GM23338 (cell line): ENCODE measurements around the gene DRD4. TPM values are rescaled to one million over a fixed set of nuclear protein-coding genes. Genes with fewer than 3 reads are reported as not detected.

ENCODE experiments used
- ATAC-seq: fragments of 200-7000 bp; cut with Tn5 transposase; 3 replicates; pipeline ENCODE4 v1.9.1; 2020
- DNase-seq: peaks from one replicate; pipeline ENCODE4 v3.0.0-alpha.2; 2015; ENCODE audit warnings: low spot score
- H2AFZ ChIP-seq: fragments of 200-600 bp; sonication (generic); 2 replicates; pipeline ENCODE4 v1.8.0; 2016; ENCODE audit warnings: antibody characterized with exemption, mild to moderate bottlenecking, moderate library complexity
- H3F3A ChIP-seq: fragments of 200-600 bp; sonication (generic); replicated peaks from 2 replicates; pipeline ENCODE4 v1.8.0; 2017; ENCODE audit warnings: antibody characterized with exemption, mixed run types, low read depth
- H3K27ac ChIP-seq: fragments of 200-600 bp; sonication (generic); 2 replicates; pipeline ENCODE4 v1.6.1; 2016; ENCODE audit warnings: low read depth
- H3K27me3 ChIP-seq: fragments of 200-600 bp; sonication (generic); 2 replicates; pipeline ENCODE4 v1.8.0; 2016; ENCODE audit warnings: mild to moderate bottlenecking, mixed run types, moderate library complexity; ENCODE audit not compliant: insufficient read depth
- H3K36me3 ChIP-seq: fragments of 200-600 bp; sonication (generic); 2 replicates; pipeline ENCODE4 v1.8.0; 2016; ENCODE audit warnings: mild to moderate bottlenecking; ENCODE audit not compliant: insufficient read depth
- H3K4me1 ChIP-seq: fragments of 200-600 bp; sonication (generic); 2 replicates; pipeline ENCODE4 v1.8.0; 2016; ENCODE audit warnings: mild to moderate bottlenecking, moderate library complexity; ENCODE audit not compliant: insufficient read depth
- H3K4me2 ChIP-seq: fragments of 200-600 bp; sonication (generic); 2 replicates; pipeline ENCODE4 v1.7.1; 2017; ENCODE audit warnings: mixed run types
- H3K4me3 ChIP-seq: fragments of 200-600 bp; sonication (generic); 2 replicates; pipeline ENCODE4 v1.6.1; 2016; ENCODE audit warnings: mixed run types
- H3K79me2 ChIP-seq: fragments of 200-600 bp; sonication (generic); replicated peaks from 2 replicates; pipeline ENCODE4 v1.8.0; 2017; ENCODE audit warnings: mild to moderate bottlenecking; ENCODE audit not compliant: insufficient read depth
- H3K9me2 ChIP-seq: fragments of 200-600 bp; sonication (generic); 2 replicates; pipeline ENCODE4 v1.8.0; 2017; ENCODE audit not compliant: insufficient read depth
- H4K20me1 ChIP-seq: fragments of 200-600 bp; sonication (generic); replicated peaks from 2 replicates; pipeline ENCODE4 v1.8.0; 2017; ENCODE audit warnings: mild to moderate bottlenecking; ENCODE audit not compliant: insufficient read depth
- H3K27ac Mint-ChIP-seq: 2 replicates; pipeline ENCODE4 v1.8.0; 2020; ENCODE audit warnings: inconsistent platforms, mild to moderate bottlenecking, moderate library complexity, mixed read lengths
- H3K27me3 Mint-ChIP-seq: 3 replicates; pipeline ENCODE4 v1.8.0; 2022; ENCODE audit warnings: low read depth, mild to moderate bottlenecking, moderate library complexity, mixed read lengths, inconsistent platforms; ENCODE audit not compliant: insufficient read depth, poor library complexity
- H3K36me3 Mint-ChIP-seq: 3 replicates; pipeline ENCODE4 v1.8.0; 2021; ENCODE audit warnings: low read depth, mild to moderate bottlenecking, inconsistent platforms, moderate library complexity, mixed read lengths
- H3K4me1 Mint-ChIP-seq: 3 replicates; pipeline ENCODE4 v1.8.0; 2020; ENCODE audit warnings: mild to moderate bottlenecking, inconsistent platforms, mixed read lengths
- H3K4me3 Mint-ChIP-seq: 3 replicates; pipeline ENCODE4 v1.8.0; 2021; ENCODE audit warnings: moderate library complexity, mild to moderate bottlenecking, inconsistent platforms, mixed read lengths
- H3K9me3 Mint-ChIP-seq: 3 replicates; pipeline ENCODE4 v1.8.0; 2020; ENCODE audit warnings: moderate library complexity, mild to moderate bottlenecking, inconsistent platforms, mixed read lengths
- CREB1 ChIP-seq: fragments of 250-450 bp; sonication (Bioruptor Pico); IDR thresholded peaks from 2 replicates; pipeline ENCODE4 v1.5.0; 2020; ENCODE audit warnings: low read depth, mild to moderate bottlenecking, moderate library complexity
- CTCF ChIP-seq, 2 experiments: fragments of 200-600 bp in 1 of 2; sonication (generic) in 1 of 2; conservative IDR thresholded peaks; 2 replicates each; pipeline versions ENCODE4 v1.5.1 to v1.6.1; 2016 to 2017; ENCODE audit warnings: antibody characterized with exemption in 2 of 2, low read depth in 2 of 2, mild to moderate bottlenecking in 2 of 2, moderate library complexity in 1 of 2
- ETS1 ChIP-seq: IDR thresholded peaks from 2 replicates; pipeline ENCODE4 v1.6.1; 2016; ENCODE audit warnings: antibody characterized with exemption
- EZH2phosphoT487 ChIP-seq: fragments of 200-600 bp; sonication (generic); IDR thresholded peaks from one replicate; pipeline ENCODE4 v1.8.1; 2018; ENCODE audit warnings: antibody characterized with exemption; ENCODE audit not compliant: unreplicated experiment
- JUNB ChIP-seq: IDR thresholded peaks from one replicate; pipeline ENCODE4 v1.6.1; 2016; ENCODE audit warnings: antibody characterized with exemption; ENCODE audit not compliant: unreplicated experiment
- NANOG ChIP-seq: IDR thresholded peaks from 2 replicates; pipeline ENCODE4 v1.6.1; 2016; ENCODE audit warnings: antibody characterized with exemption, borderline replicate concordance
- POLR2AphosphoS5 ChIP-seq: IDR thresholded peaks from 2 replicates; pipeline ENCODE4 v1.6.1; 2016; ENCODE audit warnings: antibody characterized with exemption, low read depth
- STAT1 ChIP-seq: IDR thresholded peaks from one replicate; pipeline ENCODE4 v1.6.1; 2016; ENCODE audit warnings: antibody characterized with exemption; ENCODE audit not compliant: unreplicated experiment
- ZNF114 ChIP-seq: fragments of 250-450 bp; sonication (Bioruptor Pico); IDR thresholded peaks from 2 replicates; pipeline ENCODE4 v1.5.0; 2020; ENCODE audit warnings: mild to moderate bottlenecking, moderate library complexity
- ZNF331 ChIP-seq: fragments of 250-450 bp; sonication (Bioruptor Pico); IDR thresholded peaks from 2 replicates; pipeline ENCODE4 v1.5.0; 2020; ENCODE audit warnings: low read depth, mild to moderate bottlenecking, moderate library complexity
- ZNF462 ChIP-seq: fragments of 250-450 bp; sonication (Bioruptor Pico); IDR thresholded peaks from 2 replicates; pipeline ENCODE4 v1.5.0; 2020; ENCODE audit warnings: mild to moderate bottlenecking, moderate library complexity
- polyA plus RNA-seq: library from polyadenylated mRNA; unstranded; fragments of >200 nt; fragmentation: Nextera tagmentation; extraction: Ambion mirVana; gene quantifications from 2 replicates; pipeline ENCODE4 v1.2.1, GENCODE V29; 2016
- total RNA-seq: library from RNA; depleted of rRNA; stranded (reverse); fragments of >200 nt; shearing (Covaris generic); gene quantifications from 2 replicates; pipeline ENCODE4 v1.2.3, GENCODE V29; 2014

DRD4 gene
- total and polyA plus RNA-seq, 2 experiments from 2014 or later = 1.0 to 1.8 TPM

GRCh38 chr11:623349-623869 is 13.7 kb upstream of the DRD4 start (continued):
- TF ChIP-seq NANOG (no peak), JUNB (no peak), CREB1 (CRISPR knock-in tag) (no peak), POLR2AphosphoS5 (no peak)

- Histone ChIP-seq H2AFZ (no peak overlapping the region), H3F3A (0 out of 2 replicates have a peak, but pooled peaks cover 9% of the 10 kb centered on the region), H3K4me3 (no peak overlapping the region), H3K9me2 (no peaks in the 10 kb centered on the region), H3K79me2 (no peaks in the 10 kb centered on the region), H3K4me2 (no peak overlapping the region), H4K20me1 (no peaks in the 10 kb centered on the region), H3K27me3 (peaks cover 24% of the 10 kb centered on the region), H3K27ac (no peak overlapping the region), H3K36me3 (no peaks in the 10 kb centered on the region), H3K4me1 (no peaks in the 10 kb centered on the region)
- peaks cover 15% of the 10 kb centered on the region for H3K4me1 Mint-ChIP-seq
- no peak for DNase-seq
- no peak overlapping the region for H3K4me3 Mint-ChIP-seq
- TF ChIP-seq ZNF114 (no peak), STAT1 (no peak), ETS1 (no peak), ZNF331 (CRISPR knock-in tag) (no peak), NANOG (no peak), ZNF462 (CRISPR knock-in tag) (no peak), POLR2AphosphoS5 (no peak), JUNB (no peak), EZH2phosphoT487 (no peak), CTCF (conservative IDR thresholded peaks at IDR 0.05; ENCODE audit: low read depth in 2 of 2) (no peak), CREB1 (CRISPR knock-in tag) (no peak)
- H3K27ac Mint-ChIP-seq = no peak overlapping the region
- ATAC-seq = no peak
- peaks cover 3% of the 10 kb centered on the region; the same call in 1 of the 3 replicates for H3K36me3 Mint-ChIP-seq
- H3K9me3 Mint-ChIP-seq = peaks cover 15% of the 10 kb centered on the region
- H3K27me3 Mint-ChIP-seq = peaks cover 29% of the 10 kb centered on the region
Observed at GRCh38 chr11:623999-624704, 12.9 kb upstream of the DRD4 start.
